GM12878 (cell line): ENCODE results near the gene EFCAB9. TPM values are rescaled to one million over a fixed set of nuclear protein-coding genes. Genes with fewer than 3 reads are reported as not detected.

Experiments used
- ATAC-seq: fragments of 200-7000 bp; cut with Tn5 transposase; 3 replicates; pipeline ENCODE4 v1.9.1; 2020; ENCODE audit warnings: mild to moderate bottlenecking, moderate library complexity
- BruUV-seq: library from RNA; stranded (reverse); fragments of 400-500 nt; replicated peaks from 2 replicates; lab custom pipeline; 2021; lab: Mats Ljungman, UMichigan
- CTCF ChIA-PET: fragments of 300-600 bp; sonication (Branson Sonifier 250); formaldehyde crosslinking; extraction: SDS; loops from one replicate; lab custom pipeline; 2021; ENCODE audit warnings: inconsistent platforms; lab: Yijun Ruan, JAX
- POLR2A ChIA-PET: fragments of 350-600 bp; formaldehyde crosslinking; extraction: SDS; loops from one replicate; lab custom pipeline; 2021; ENCODE audit warnings: inconsistent platforms; lab: Charles Lee
- RAD21 ChIA-PET: fragments of 300-600 bp; sonication (Branson Sonifier 250); formaldehyde crosslinking; loops from one replicate; lab custom pipeline; 2023; ENCODE audit warnings: antibody characterized with exemption; ENCODE audit not compliant: unreplicated experiment; lab: Charles Lee
- SMC1A ChIA-PET: fragments of 300-600 bp; sonication (Branson Sonifier 250); formaldehyde crosslinking; loops from one replicate; lab custom pipeline; 2023; ENCODE audit not compliant: unreplicated experiment, uncharacterized antibody; lab: Charles Lee
- DNase-seq: peaks from one replicate; pipeline ENCODE4 v3.0.0-alpha.2; 2011; ENCODE audit warnings: low read depth, low spot score
- FAIRE-seq: peaks from 3 replicates; lab custom pipeline; 2011; peaks lifted over from hg19 to GRCh38; lab: Jason Lieb, UNC
- H2AFZ ChIP-seq: 2 replicates; pipeline ENCODE4 v1.6.0; 2011; ENCODE audit warnings: low read depth, low read length, control low read depth; ENCODE audit not compliant: control insufficient read depth
- H3K27ac ChIP-seq: 2 replicates; pipeline ENCODE4 v1.5.1; 2011; ENCODE audit warnings: control low read depth; ENCODE audit not compliant: control insufficient read depth, insufficient read depth
- H3K27me3 ChIP-seq, 2 experiments: replicated peaks in 1 of 2; 2 replicates each; pipeline versions ENCODE4 v1.6.0 to v1.6.1; 2011; ENCODE audit warnings: low read length in 1 of 2; ENCODE audit not compliant: control insufficient read depth in 2 of 2, insufficient read depth in 2 of 2
- H3K36me3 ChIP-seq, 2 experiments: 2 replicates each; pipeline ENCODE4 v1.5.1; 2011; ENCODE audit warnings: low read length in 1 of 2; ENCODE audit not compliant: control insufficient read depth in 2 of 2, insufficient read depth in 2 of 2
- H3K4me1 ChIP-seq: 2 replicates; pipeline ENCODE4 v1.6.1; 2011; ENCODE audit warnings: mild to moderate bottlenecking, low read length, moderate library complexity, mixed read lengths; ENCODE audit not compliant: control insufficient read depth, insufficient read depth
- H3K4me2 ChIP-seq: 2 replicates; pipeline ENCODE4 v1.6.0; 2011; ENCODE audit warnings: control low read depth; ENCODE audit not compliant: control insufficient read depth, insufficient read depth
- H3K4me3 ChIP-seq: fragments of 200-600 bp; sonication (generic); 2 replicates; pipeline ENCODE4 v1.5.1; 2016
- H3K79me2 ChIP-seq: 2 replicates; pipeline ENCODE4 v1.6.0; 2011; ENCODE audit warnings: low read length; ENCODE audit not compliant: control insufficient read depth, insufficient read depth
- H3K9ac ChIP-seq: 2 replicates; pipeline ENCODE4 v1.8.0; 2011; ENCODE audit warnings: low read length, control low read depth, mixed read lengths; ENCODE audit not compliant: control insufficient read depth, insufficient read depth
- H3K9me3 ChIP-seq: replicated peaks from 3 replicates; pipeline ENCODE4 v1.5.1; 2011; ENCODE audit warnings: mild to moderate bottlenecking, low read length; ENCODE audit not compliant: control insufficient read depth, insufficient read depth
- H4K20me1 ChIP-seq: 2 replicates; pipeline ENCODE4 v1.6.0; 2011; ENCODE audit not compliant: control insufficient read depth, insufficient read depth
- ATF7 ChIP-seq: fragments of 450-650 bp; IDR thresholded peaks from 2 replicates; pipeline ENCODE4 v1.6.1; 2016; ENCODE audit warnings: low read depth, mild to moderate bottlenecking
- CEBPZ ChIP-seq: fragments of 150-350 bp; IDR thresholded peaks from 2 replicates; pipeline ENCODE4 v1.6.1; 2016; ENCODE audit warnings: low read depth, low read length
- CREM ChIP-seq: IDR thresholded peaks from 2 replicates; pipeline ENCODE4 v1.6.1; 2014; ENCODE audit warnings: antibody characterized with exemption, low read depth
- CUX1 ChIP-seq: IDR thresholded peaks from 2 replicates; pipeline ENCODE4 v1.6.1; 2012; ENCODE audit warnings: improper control_type of control experiment, low read depth, low read length; ENCODE audit not compliant: insufficient replicate concordance
- EZH2 ChIP-seq: IDR thresholded peaks from 2 replicates; pipeline ENCODE4 v1.6.1; 2012; ENCODE audit warnings: low read depth, mild to moderate bottlenecking, control low read depth, inconsistent platforms, low read length, borderline replicate concordance; ENCODE audit not compliant: control insufficient read depth
- HDAC6 ChIP-seq: fragments of 200-600 bp; sonication (generic); IDR thresholded peaks from one replicate; pipeline ENCODE4 v1.8.0; 2017; ENCODE audit warnings: antibody characterized with exemption; ENCODE audit not compliant: unreplicated experiment
- MXI1 ChIP-seq: fragments of 150-350 bp; IDR thresholded peaks from 2 replicates; pipeline ENCODE4 v1.6.1; 2011; ENCODE audit warnings: low read depth, mild to moderate bottlenecking, inconsistent platforms, low read length, improper control_type of control experiment
- NR2C2 ChIP-seq: IDR thresholded peaks from 2 replicates; pipeline ENCODE4 v1.6.1; 2011; ENCODE audit warnings: borderline replicate concordance, low read depth; ENCODE audit not compliant: control insufficient read depth, insufficient read length
- POLR2A ChIP-seq: IDR thresholded peaks from 2 replicates; pipeline ENCODE4 v1.6.1; 2011; ENCODE audit warnings: low read depth, mild to moderate bottlenecking, low read length
- POLR2AphosphoS5 ChIP-seq: IDR thresholded peaks from 2 replicates; pipeline ENCODE4 v1.6.1; 2011; ENCODE audit warnings: mild to moderate bottlenecking, low read length, inconsistent platforms
- RUNX3 ChIP-seq: IDR thresholded peaks from 2 replicates; pipeline ENCODE4 v1.6.1; 2012; ENCODE audit warnings: low read length, inconsistent platforms
- ZBTB40 ChIP-seq: fragments of 450-650 bp; IDR thresholded peaks from 2 replicates; pipeline ENCODE4 v1.6.1; 2016; ENCODE audit warnings: mild to moderate bottlenecking, moderate library complexity, borderline replicate concordance
- WGBS: methylation state at CpG from one replicate; pipeline ENCODE4 v1.1.6; 2016; ENCODE audit warnings: low lambda C conversion rate; ENCODE audit not compliant: insufficient replicate concordance, insufficient coverage; ENCODE audit errors: missing lambda C conversion rate; 5-methylcytosine and 5-hydroxymethylcytosine counted together
- in situ Hi-C: fragments of 300-500 bp; cut with MboI; formaldehyde crosslinking; loops from 9 replicates; pipeline ENCODE4 v1.14.3; 2018; ENCODE audit warnings: mixed read lengths
- intact Hi-C: fragments of 100-400 bp; cut with micrococcal nuclease; formaldehyde crosslinking; loops from one replicate; pipeline ENCODE4 v1.14.2; 2022; ENCODE audit not compliant: unreplicated experiment
- polyA plus RNA-seq, 11 experiments: library from polyadenylated mRNA; depleted of rRNA in 4 of 11; unstranded in 6 of 11; stranded (reverse) in 5 of 11; fragments of >200 nt; fragmentation: Nextera tagmentation in 4 of 11; fragmentation: Illumina TruSeq in 1 of 11; extraction: Ambion mirVana in 4 of 11; extraction: Trizol in 1 of 11; gene quantifications; 1 replicate in 1 of 11; 2 replicates in 10 of 11; pipeline versions ENCODE4 v1.2.1 to v1.2.3, GENCODE V29; 2011 to 2016; ENCODE audit warnings: inconsistent platforms in 2 of 11, missing spikeins in 2 of 11, low read depth in 1 of 11
- total RNA-seq, 4 experiments: library from RNA; depleted of rRNA in 3 of 4; stranded (reverse); fragments of >200 nt in 3 of 4; fragmentation: Illumina TruSeq in 1 of 4; extraction: Trizol in 1 of 4; gene quantifications; 2 replicates each; pipeline versions ENCODE4 v1.2.1 to v1.2.3, GENCODE V29; 2013 to 2021

Gene EFCAB9
- total and polyA plus RNA-seq, 10 of the 15 experiments (the other 5 are each of a cell fraction or from before 2014, with no cell fraction given): 0.73 TPM; not detected in 9

- Histone ChIP-seq H3K4me1 (peaks cover 33% of the 10 kb centered on the region), H3K4me2 (no peak overlapping the region), H3K36me3 (peaks cover 23 to 26% of the 10 kb centered on the region in 2 experiments), H3K9ac (no peak overlapping the region), H4K20me1 (peaks cover 6% of the 10 kb centered on the region), H2AFZ (no peak overlapping the region), H3K4me3 (no peak overlapping the region), H3K27me3 (no peaks in the 10 kb centered on the region), H3K27ac (no peak overlapping the region), H3K9me3 (no peaks in the 10 kb centered on the region), H3K79me2 (peaks cover 68% of the 10 kb centered on the region)
- ChIA-PET SMC1A (no interaction called here), CTCF (no interaction called here), POLR2A (no interaction called here), RAD21 (no interaction called here)
- no TSS peak for BruUV-seq
- DNase-seq (no peak), ATAC-seq (no peak), FAIRE-seq (no peak)
- intact Hi-C loops: no loop called here
- WGBS: 82% methylated on average over 10 of the region's 10 CpGs
- in situ Hi-C loops: no loop called here
- no peak for TF ChIP-seq EZH2
- TF ChIP-seq POLR2AphosphoS5: no peak
- TF ChIP-seq MXI1: no peak
- TF ChIP-seq CREM: no peak
- TF ChIP-seq NR2C2: no peak
- no peak for TF ChIP-seq CUX1
- no peak for TF ChIP-seq HDAC6
- no peak for TF ChIP-seq ATF7
- TF ChIP-seq RUNX3: no peak
- no peak for TF ChIP-seq ZBTB40
- TF ChIP-seq POLR2A: no peak
- TF ChIP-seq CEBPZ: no peak
These were observed 46.1 kb upstream of the EFCAB9 start for GRCh38 chr5:172147857-172148256.
